ENCODE data around the gene RFFL. TPM values are rescaled to one million over a fixed set of nuclear protein-coding genes. Genes with fewer than 3 reads are reported as not detected.
A peak's percentile ranks its signal among the peaks of the same experiment; 100 is the strongest.

The RFFL gene
- total and polyA plus RNA-seq, 4 donors: 12.9 to 28.1 (median 19.8) TPM

DNA sequence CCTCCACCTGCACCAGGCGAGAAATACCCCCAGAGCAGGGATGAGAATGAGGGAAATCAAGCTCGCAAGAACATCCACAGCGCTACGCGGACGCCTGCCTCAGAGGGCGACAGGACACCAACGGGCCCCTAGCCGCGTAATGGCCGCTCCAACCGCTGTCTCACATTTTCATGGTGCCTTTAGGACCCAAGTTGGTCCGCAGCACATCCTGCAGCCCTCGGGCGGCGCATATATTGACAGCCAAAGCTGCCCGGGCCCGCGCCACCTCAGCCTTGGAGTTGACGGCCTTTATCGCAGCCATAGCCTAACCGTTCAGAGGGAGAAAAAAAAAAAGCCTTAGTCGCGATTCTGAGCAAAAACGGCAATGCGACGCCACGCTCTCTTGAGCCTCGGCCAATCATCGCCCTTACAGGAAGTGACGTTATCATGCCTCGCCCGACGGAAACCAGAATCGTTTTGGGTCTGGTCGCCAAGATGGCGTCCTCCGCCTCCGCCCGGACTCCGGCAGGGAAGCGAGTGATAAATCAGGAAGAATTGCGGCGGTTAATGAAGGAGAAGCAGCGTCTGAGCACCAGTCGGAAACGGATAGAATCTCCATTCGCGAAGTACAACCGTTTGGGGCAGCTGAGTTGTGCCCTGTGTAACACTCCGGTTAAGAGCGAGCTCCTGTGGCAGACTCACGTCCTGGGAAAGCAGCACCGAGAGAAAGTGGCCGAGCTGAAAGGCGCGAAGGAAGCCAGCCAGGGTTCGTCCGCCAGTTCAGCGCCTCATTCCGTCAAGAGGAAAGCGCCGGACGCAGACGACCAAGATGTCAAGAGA, 102.2 kb downstream of the RFFL start, which contains the start of the genes CCT6B and ZNF830:
CCT6B (minus strand) TSS at position 368 of the 819 bp plus-strand sequence; CDS start at position 301, 67 bp downstream.
ZNF830 (plus strand) TSS at position 448 of the 819 bp plus-strand sequence; CDS start at position 475, 27 bp downstream.
- H3K4me1 ChIP-seq (ENCODE audit: control insufficient read depth, insufficient read depth, low read length): peaks cover 6% of the 10 kb centered on the region
- WGBS (ENCODE audit: insufficient coverage): under 1% methylated on average over 64 of the region's 65 CpGs

DNA sequence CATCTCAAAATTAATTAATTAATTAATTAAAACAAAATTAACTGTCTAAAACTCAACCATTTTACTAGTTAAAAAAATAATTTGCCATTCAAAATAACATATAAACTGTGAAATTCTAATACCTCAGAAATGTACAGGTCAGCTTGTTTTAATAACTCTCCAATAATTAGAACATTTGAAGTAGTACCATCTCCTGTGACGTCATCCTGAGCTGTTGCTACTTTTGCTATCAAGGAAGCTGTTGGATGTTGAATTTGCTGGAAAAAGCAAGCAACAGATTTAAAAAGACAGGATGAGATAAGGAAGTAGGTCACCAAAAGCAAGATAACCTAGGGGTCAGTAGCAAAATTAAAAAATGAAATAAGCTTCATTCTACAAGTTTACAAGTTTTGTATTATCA, 105.1 kb downstream of the RFFL start:
- DNase-seq (ENCODE audit: low read depth in 4 of 6, low spot score in 6 of 6): no peak
- H3K27ac ChIP-seq (ENCODE audit: low read depth, low read length): no peak overlapping the region
- H3K4me1 ChIP-seq (ENCODE audit: control insufficient read depth, insufficient read depth, low read length): peaks cover 6% of the 10 kb centered on the region
- H3K36me3 ChIP-seq (ENCODE audit: control insufficient read depth, insufficient read depth, low read length): peaks cover 2% of the 10 kb centered on the region
- no peaks in the 10 kb centered on the region for H3K9me3 ChIP-seq (ENCODE audit: control insufficient read depth, insufficient read depth, low read length)
- H3K4me3 ChIP-seq (ENCODE audit: low read depth, low read length): no peak overlapping the region
- no peaks in the 10 kb centered on the region for H3K27me3 ChIP-seq (ENCODE audit: control insufficient read depth, insufficient read depth, low read length)
- WGBS (ENCODE audit: insufficient coverage): no CpG with 5 or more reads among the region's 1 CpG

More for the DNA sequence above, 102.2 kb downstream of the RFFL start, which contains the start of the genes CCT6B and ZNF830:
- Histone ChIP-seq H3K27me3 (ENCODE audit: control insufficient read depth, insufficient read depth, low read length) (no peaks in the 10 kb centered on the region), H3K4me3 (ENCODE audit: low read depth, low read length) (peak within 1 kb of the TSS; percentile 88), H3K36me3 (ENCODE audit: control insufficient read depth, insufficient read depth, low read length) (peaks cover 12% of the 10 kb centered on the region), H3K27ac (ENCODE audit: low read depth, low read length) (peak within 1 kb of the TSS; percentile 92), H3K9me3 (ENCODE audit: control insufficient read depth, insufficient read depth, low read length) (no peaks in the 10 kb centered on the region)
- DNase-seq (ENCODE audit: low read depth in 4 of 6, low spot score in 6 of 6): peak; percentile 96 to 99 (median 98)

Small RNA genes lying within 50 kb of the gene (small RNA-seq; reads per million reads assigned to genes)
- not detected for gene AC004223.1 (ENCODE audit: low replicate concordance)
- gene RNU6-840P (ENCODE audit: low replicate concordance): not detected

Other genes starting within 250 kb of the RFFL start
- gene CCT6B, start 102.2 kb downstream of the RFFL start, total RNA-seq: 1 to 10 TPM; 5.2 to 5.3 TPM
- gene CCT6B, start 102.2 kb downstream of the RFFL start, polyA plus RNA-seq (ENCODE audit: insufficient read length in 2 of 2): 1 to 10 TPM; 2.7 to 4.2 TPM
- gene ZNF830, start 102.2 kb downstream of the RFFL start, total RNA-seq: 10 to 100 TPM; 12.5 to 16.0 TPM
- 10 to 100 TPM; 21.0 to 24.7 TPM for gene ZNF830, start 102.2 kb downstream of the RFFL start, polyA plus RNA-seq (ENCODE audit: insufficient read length in 2 of 2)
- gene LIG3, start 83.2 kb downstream of the RFFL start, total RNA-seq: 10 to 100 TPM; 31.1 to 37.0 TPM
- gene LIG3, start 83.2 kb downstream of the RFFL start, polyA plus RNA-seq (ENCODE audit: insufficient read length in 2 of 2): 10 to 100 TPM; 35.0 to 35.1 TPM
- 1 to 10 TPM; 7.7 to 9.1 TPM for gene RAD51D, start 56.2 kb upstream of the RFFL start, total RNA-seq
- 10 to 100 TPM; 16.4 to 19.7 TPM for gene RAD51D, start 56.2 kb upstream of the RFFL start, polyA plus RNA-seq (ENCODE audit: insufficient read length in 2 of 2)
- not detected for gene FNDC8, start 57.9 kb upstream of the RFFL start, total RNA-seq
- gene FNDC8, start 57.9 kb upstream of the RFFL start, polyA plus RNA-seq (ENCODE audit: insufficient read length in 2 of 2): under 1 TPM; 0.19 to 0.24 TPM
- gene NLE1, start 78.6 kb upstream of the RFFL start, total RNA-seq: 10 to 100 TPM; 14.2 to 14.3 TPM
- gene NLE1, start 78.6 kb upstream of the RFFL start, polyA plus RNA-seq (ENCODE audit: insufficient read length in 2 of 2): 10 to 100 TPM; 23.7 to 26.1 TPM
- under 1 TPM; 0.10 to 0.11 TPM for gene UNC45B, start 84.1 kb upstream of the RFFL start, total RNA-seq
- gene UNC45B, start 84.1 kb upstream of the RFFL start, polyA plus RNA-seq (ENCODE audit: insufficient read length in 2 of 2): under 1 TPM; 0.10 to 0.24 TPM
- gene SLC35G3, start 130.7 kb upstream of the RFFL start, total RNA-seq: not detected
- gene SLC35G3, start 130.7 kb upstream of the RFFL start, polyA plus RNA-seq (ENCODE audit: insufficient read length in 2 of 2): not detected
- gene SLFN5, start 179.4 kb upstream of the RFFL start, total RNA-seq: 10 to 100 TPM in 1 of 2 donors, 1 to 10 TPM in 1; 9.1 to 17.6 TPM
- gene SLFN5, start 179.4 kb upstream of the RFFL start, polyA plus RNA-seq (ENCODE audit: insufficient read length in 2 of 2): 1 to 10 TPM; 3.6 to 6.4 TPM